Tibial artery (tissue), 4 donors: Measurements from ENCODE around the gene TFF2.

Source experiments
- DNase-seq, 2 donors: peaks; one replicate each; pipeline ENCODE4 v3.0.0-alpha.2; 2019
- H3K27ac ChIP-seq, 2 donors: fragments of 200-600 bp; sonication (generic) in 1 of 2; 1 replicate in 1 of 2; 2 replicates in 1 of 2; pipeline ENCODE4 v1.5.1; 2018 to 2019; ENCODE audit warnings: mild to moderate bottlenecking in 1 of 2
- H3K27me3 ChIP-seq, 2 donors: fragments of 200-600 bp; sonication (generic) in 1 of 2; one replicate each; pipeline versions ENCODE4 v1.5.1 to v1.6.0; 2016 to 2019
- H3K36me3 ChIP-seq, 3 donors: fragments of 200-600 bp; sonication (generic) in 2 of 3; one replicate each; pipeline ENCODE4 v1.5.1; 2016 to 2019; ENCODE audit warnings: mild to moderate bottlenecking in 2 of 3
- H3K4me1 ChIP-seq, 4 donors: fragments of 200-600 bp; sonication (generic) in 2 of 4; 1 replicate in 3 of 4; 2 replicates in 1 of 4; pipeline ENCODE4 v1.5.1; 2016 to 2019
- H3K4me3 ChIP-seq, 2 donors: fragments of 200-600 bp; sonication (generic) in 1 of 2; 1 replicate in 1 of 2; 2 replicates in 1 of 2; pipeline ENCODE4 v1.5.1; 2018 to 2019; ENCODE audit warnings: mild to moderate bottlenecking in 2 of 2
- H3K9me3 ChIP-seq, 3 donors: fragments of 200-600 bp; sonication (generic) in 1 of 3; one replicate each; pipeline ENCODE4 v1.5.1; 2016 to 2019
- CTCF ChIP-seq, 2 experiments: fragments of 200-600 bp in 1 of 2; fragments of 450-650 bp in 1 of 2; IDR thresholded peaks; one replicate each; pipeline ENCODE4 v1.5.1; 2017 to 2019; ENCODE audit warnings: antibody characterized with exemption in 2 of 2, mild to moderate bottlenecking in 1 of 2, moderate library complexity in 1 of 2
- intact Hi-C: fragments of 100-400 bp; cut with DNase I; formaldehyde crosslinking; loops from one replicate; pipeline ENCODE4 v1.15.0; 2023; ENCODE audit warnings: low total_unique reads

Gene TFF2

GRCh38 chr21:42347601-42348327 lies 3.0 kb downstream of the TFF2 start:
- no peak overlapping the region for H3K27ac ChIP-seq
- no peak for DNase-seq
- intact Hi-C loops = no loop called here
- H3K36me3 ChIP-seq = no peaks in the 10 kb centered on the region
- peaks cover 0 to 40% of the 10 kb centered on the region in 2 donors for H3K27me3 ChIP-seq
- TF ChIP-seq CTCF (IDR thresholded peaks at IDR 0.05) = no peak
- H3K9me3 ChIP-seq = no peaks in the 10 kb centered on the region
- no peaks in the 10 kb centered on the region for H3K4me1 ChIP-seq
- H3K4me3 ChIP-seq = no peak overlapping the region

GRCh38 chr21:42346866-42347600 lies 3.8 kb downstream of the TFF2 start:
- intact Hi-C loops = no loop called here
- H3K27me3 ChIP-seq = peaks cover 0 to 43% of the 10 kb centered on the region in 2 donors
- no peak overlapping the region for H3K27ac ChIP-seq
- no peaks in the 10 kb centered on the region for H3K4me1 ChIP-seq
- no peak for TF ChIP-seq CTCF (IDR thresholded peaks at IDR 0.05)
- no peak for DNase-seq
- no peaks in the 10 kb centered on the region for H3K9me3 ChIP-seq
- no peak overlapping the region for H3K4me3 ChIP-seq
- no peaks in the 10 kb centered on the region for H3K36me3 ChIP-seq

GRCh38 chr21:42346441-42346840 lies 4.4 kb downstream of the TFF2 start:
- DNase-seq = no peak
- intact Hi-C loops = no loop called here
- Histone ChIP-seq H3K4me1 (no peaks in the 10 kb centered on the region), H3K4me3 (no peak overlapping the region), H3K27me3 (peaks cover 0 to 43% of the 10 kb centered on the region in 2 donors), H3K36me3 (no peaks in the 10 kb centered on the region), H3K9me3 (no peaks in the 10 kb centered on the region), H3K27ac (no peak overlapping the region)
- no peak for TF ChIP-seq CTCF (IDR thresholded peaks at IDR 0.05)

GRCh38 chr21:42344631-42345030 lies 6.2 kb downstream of the TFF2 start:
- H3K4me1 ChIP-seq = no peaks in the 10 kb centered on the region
- DNase-seq = no peak
- H3K36me3 ChIP-seq = no peaks in the 10 kb centered on the region
- intact Hi-C loops = no loop called here
- no peak overlapping the region for H3K27ac ChIP-seq
- peaks cover 0 to 38% of the 10 kb centered on the region in 2 donors for H3K27me3 ChIP-seq
- no peaks in the 10 kb centered on the region for H3K9me3 ChIP-seq
- TF ChIP-seq CTCF (IDR thresholded peaks at IDR 0.05) = no peak
- no peak overlapping the region for H3K4me3 ChIP-seq

GRCh38 chr21:42343963-42344510 lies 6.8 kb downstream of the TFF2 start:
- intact Hi-C loops = no loop called here
- Histone ChIP-seq H3K9me3 (no peaks in the 10 kb centered on the region), H3K27me3 (peaks cover 0 to 32% of the 10 kb centered on the region in 2 donors), H3K27ac (no peak overlapping the region), H3K4me1 (no peaks in the 10 kb centered on the region), H3K36me3 (no peaks in the 10 kb centered on the region), H3K4me3 (no peak overlapping the region)
- DNase-seq = no peak
- TF ChIP-seq CTCF (IDR thresholded peaks at IDR 0.05) = no peak
